ENCODE measurements around the gene TOP3B.

DNA sequence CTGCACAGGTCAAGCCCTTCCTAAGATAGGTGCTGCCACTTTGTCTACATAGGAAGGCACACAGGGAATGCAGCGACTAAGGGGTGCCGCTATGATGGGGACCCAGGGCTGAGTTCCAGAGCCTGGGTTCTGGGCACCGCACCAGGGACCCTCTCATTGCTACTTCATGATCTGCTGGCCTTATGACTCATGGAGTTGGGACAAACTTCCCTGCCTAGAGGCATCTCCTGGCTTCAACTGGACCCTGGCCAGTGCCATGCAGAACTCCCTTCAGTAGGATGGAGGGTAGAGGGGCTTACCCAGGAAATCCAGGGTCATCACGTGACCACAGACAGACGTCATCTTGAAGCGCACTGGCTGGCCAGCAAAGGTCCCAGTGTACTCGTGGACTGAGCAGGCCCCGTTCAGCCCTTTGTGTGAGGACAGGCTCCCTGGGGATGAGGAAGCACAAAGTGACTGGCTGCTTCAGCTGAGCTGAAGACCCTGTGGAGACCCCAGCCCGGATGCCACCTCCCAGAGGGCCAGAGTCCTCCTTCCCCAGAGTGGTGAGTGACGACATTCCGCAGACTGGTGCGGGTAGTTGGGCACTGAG lies 8.4 kb downstream of the TOP3B start:
- TF ChIP-seq TSC22D4 (tag; IDR thresholded peaks at IDR 0.05) (no peak), CHD2 (IDR thresholded peaks at IDR 0.05; ENCODE audit: low read depth, low read length) (no peak)
- TF ChIP-seq, protein P1, sequence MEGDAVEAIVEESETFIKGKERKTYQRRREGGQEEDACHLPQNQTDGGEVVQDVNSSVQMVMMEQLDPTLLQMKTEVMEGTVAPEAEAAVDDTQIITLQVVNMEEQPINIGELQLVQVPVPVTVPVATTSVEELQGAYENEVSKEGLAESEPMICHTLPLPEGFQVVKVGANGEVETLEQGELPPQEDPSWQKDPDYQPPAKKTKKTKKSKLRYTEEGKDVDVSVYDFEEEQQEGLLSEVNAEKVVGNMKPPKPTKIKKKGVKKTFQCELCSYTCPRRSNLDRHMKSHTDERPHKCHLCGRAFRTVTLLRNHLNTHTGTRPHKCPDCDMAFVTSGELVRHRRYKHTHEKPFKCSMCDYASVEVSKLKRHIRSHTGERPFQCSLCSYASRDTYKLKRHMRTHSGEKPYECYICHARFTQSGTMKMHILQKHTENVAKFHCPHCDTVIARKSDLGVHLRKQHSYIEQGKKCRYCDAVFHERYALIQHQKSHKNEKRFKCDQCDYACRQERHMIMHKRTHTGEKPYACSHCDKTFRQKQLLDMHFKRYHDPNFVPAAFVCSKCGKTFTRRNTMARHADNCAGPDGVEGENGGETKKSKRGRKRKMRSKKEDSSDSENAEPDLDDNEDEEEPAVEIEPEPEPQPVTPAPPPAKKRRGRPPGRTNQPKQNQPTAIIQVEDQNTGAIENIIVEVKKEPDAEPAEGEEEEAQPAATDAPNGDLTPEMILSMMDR (IDR thresholded peaks at IDR 0.05 in 2 of 3, conservative IDR thresholded peaks at IDR 0.05 in 1 of 3; ENCODE audit: insufficient read depth in 2 of 3, low read depth in 1 of 3, low read length in 3 of 3), result no peak
